IMR-90 (cell line): ENCODE data around the gene ABCC9. TPM values are rescaled to one million over a fixed set of nuclear protein-coding genes. Genes with fewer than 3 reads are reported as not detected.

Experiments
- ATAC-seq: fragments of 200-7000 bp; cut with Tn5 transposase; 2 replicates; pipeline ENCODE4 v1.9.1; 2020; ENCODE audit warnings: low read depth, mild to moderate bottlenecking, moderate library complexity
- BruUV-seq: library from RNA; stranded (reverse); fragments of 400-500 nt; replicated peaks from 2 replicates; lab custom pipeline; 2021; lab: Mats Ljungman, UMichigan
- CTCF ChIA-PET: fragments of 300-600 bp; formaldehyde crosslinking; extraction: SDS; loops from one replicate; lab custom pipeline; 2021; ENCODE audit warnings: antibody characterized with exemption; lab: Yijun Ruan, JAX
- POLR2A ChIA-PET: fragments of 300-600 bp; sonication (Branson Sonifier 250); formaldehyde crosslinking; loops from one replicate; lab custom pipeline; 2022; ENCODE audit warnings: antibody characterized with exemption; ENCODE audit not compliant: unreplicated experiment; lab: Charles Lee
- DNase-seq: peaks from one replicate; pipeline ENCODE4 v3.0.0; 2013
- H2AFZ ChIP-seq: replicated peaks from 2 replicates; pipeline ENCODE3; 2013; ENCODE audit warnings: low read length, mild to moderate bottlenecking; ENCODE audit not compliant: poor library complexity
- H2AK5ac ChIP-seq: 2 replicates; pipeline ENCODE4 v1.6.1; 2013; ENCODE audit warnings: low read depth, low read length, inconsistent platforms
- H2AK9ac ChIP-seq: replicated peaks from 2 replicates; pipeline ENCODE3; 2013; ENCODE audit warnings: mild to moderate bottlenecking, low read depth, low read length, moderate library complexity; ENCODE audit not compliant: poor library complexity
- H2BK120ac ChIP-seq: 2 replicates; pipeline ENCODE4 v1.6.1; 2013; ENCODE audit warnings: low read depth, low read length, inconsistent platforms
- H2BK15ac ChIP-seq: 3 replicates; pipeline ENCODE4 v1.6.1; 2013; ENCODE audit warnings: low read depth, low read length, inconsistent platforms
- H2BK20ac ChIP-seq: 2 replicates; pipeline ENCODE4 v1.6.1; 2013; ENCODE audit warnings: low read depth, mild to moderate bottlenecking, inconsistent platforms, low read length, moderate library complexity
- H2BK5ac ChIP-seq: 2 replicates; pipeline ENCODE4 v1.6.1; 2013; ENCODE audit warnings: mild to moderate bottlenecking, low read depth, low read length, inconsistent platforms; ENCODE audit not compliant: poor library complexity, severe bottlenecking
- H3K14ac ChIP-seq: replicated peaks from 2 replicates; pipeline ENCODE4 v1.6.1; 2013; ENCODE audit warnings: low read depth, low read length, inconsistent platforms
- H3K18ac ChIP-seq: 2 replicates; pipeline ENCODE4 v1.6.1; 2013; ENCODE audit warnings: low read depth, low read length, control low read depth
- H3K23ac ChIP-seq: 2 replicates; pipeline ENCODE4 v1.6.1; 2013; ENCODE audit warnings: low read depth, low read length, inconsistent platforms
- H3K27ac ChIP-seq: 2 replicates; pipeline ENCODE4 v1.5.1; 2013; ENCODE audit warnings: mild to moderate bottlenecking, control low read depth, low read length; ENCODE audit not compliant: insufficient read depth
- H3K27me3 ChIP-seq: 2 replicates; pipeline ENCODE4 v1.6.1; 2013; ENCODE audit warnings: low read length; ENCODE audit not compliant: control insufficient read depth, insufficient read depth
- H3K36me3 ChIP-seq: 2 replicates; pipeline ENCODE4 v1.6.1; 2013; ENCODE audit warnings: low read length, mixed read lengths; ENCODE audit not compliant: control insufficient read depth, insufficient read depth
- H3K4ac ChIP-seq: 2 replicates; pipeline ENCODE4 v1.6.1; 2013; ENCODE audit warnings: low read depth, low read length, inconsistent platforms
- H3K4me1 ChIP-seq: 2 replicates; pipeline ENCODE4 v1.6.1; 2013; ENCODE audit warnings: low read length, mixed read lengths; ENCODE audit not compliant: control insufficient read depth, insufficient read depth
- H3K4me2 ChIP-seq: 2 replicates; pipeline ENCODE4 v1.6.1; 2013; ENCODE audit warnings: low read depth, mild to moderate bottlenecking, control low read depth, low read length, moderate library complexity
- H3K4me3 ChIP-seq: 2 replicates; pipeline ENCODE4 v1.5.1; 2013; ENCODE audit warnings: low read depth, mild to moderate bottlenecking, control low read depth, low read length, moderate library complexity; ENCODE audit not compliant: insufficient read depth
- H3K56ac ChIP-seq: 2 replicates; pipeline ENCODE4 v1.6.1; 2013; ENCODE audit warnings: low read length, inconsistent platforms; ENCODE audit not compliant: insufficient read depth; ENCODE audit errors: extremely low read depth
- H3K79me1 ChIP-seq, 2 experiments: 2 replicates each; pipeline ENCODE4 v1.6.1; 2013; ENCODE audit warnings: low read length in 2 of 2, inconsistent platforms in 1 of 2, low read depth in 1 of 2
- H3K9ac ChIP-seq: 2 replicates; pipeline ENCODE4 v1.6.1; 2013; ENCODE audit warnings: low read depth, low read length, control low read depth
- H3K9me1 ChIP-seq: 2 replicates; pipeline ENCODE4 v1.6.1; 2013; ENCODE audit warnings: low read length, inconsistent platforms; ENCODE audit not compliant: insufficient read depth
- H3K9me3 ChIP-seq: 2 replicates; pipeline ENCODE4 v1.6.1; 2013; ENCODE audit warnings: low read length; ENCODE audit not compliant: control insufficient read depth, insufficient read depth
- H4K20me1 ChIP-seq: 2 replicates; pipeline ENCODE4 v1.6.1; 2013; ENCODE audit warnings: low read length, inconsistent platforms; ENCODE audit not compliant: insufficient read depth
- H4K5ac ChIP-seq: 2 replicates; pipeline ENCODE4 v1.6.1; 2013; ENCODE audit warnings: mild to moderate bottlenecking, low read depth, low read length, control low read depth
- H4K8ac ChIP-seq, 2 experiments: 2 replicates each; pipeline ENCODE4 v1.6.1; 2013; ENCODE audit warnings: low read depth in 2 of 2, low read length in 2 of 2, control low read depth in 1 of 2, inconsistent platforms in 1 of 2
- H4K91ac ChIP-seq: 2 replicates; pipeline ENCODE4 v1.6.1; 2013; ENCODE audit warnings: low read depth, low read length, inconsistent platforms; ENCODE audit not compliant: insufficient read depth
- BHLHE40 ChIP-seq: fragments of 150-350 bp; IDR thresholded peaks from 2 replicates; pipeline ENCODE4 v1.6.1; 2016; ENCODE audit warnings: mild to moderate bottlenecking, low read depth, low read length
- CHD1 ChIP-seq: IDR thresholded peaks from 2 replicates; pipeline ENCODE4 v1.6.1; 2012; ENCODE audit warnings: low read depth, low read length, improper control_type of control experiment
- CTCF ChIP-seq: conservative IDR thresholded peaks from 2 replicates; pipeline ENCODE4 v1.5.1; 2012; ENCODE audit warnings: mild to moderate bottlenecking, low read depth, low read length, improper control_type of control experiment
- ELK1 ChIP-seq: fragments of 150-350 bp; IDR thresholded peaks from 2 replicates; pipeline ENCODE4 v1.6.1; 2016; ENCODE audit warnings: low read depth, mild to moderate bottlenecking, low read length, moderate library complexity, borderline replicate concordance
- MAFK ChIP-seq: IDR thresholded peaks from 2 replicates; pipeline ENCODE4 v1.6.1; 2012; ENCODE audit warnings: low read depth, low read length, improper control_type of control experiment
- MAZ ChIP-seq: IDR thresholded peaks from 2 replicates; pipeline ENCODE4 v1.6.1; 2012; ENCODE audit warnings: low read depth, mild to moderate bottlenecking, low read length, improper control_type of control experiment, moderate library complexity, borderline replicate concordance
- MXI1 ChIP-seq: IDR thresholded peaks from 2 replicates; pipeline ENCODE4 v1.6.1; 2012; ENCODE audit warnings: low read depth, mild to moderate bottlenecking, low read length, moderate library complexity, borderline replicate concordance
- RFX5 ChIP-seq: IDR thresholded peaks from 2 replicates; pipeline ENCODE4 v1.8.0; 2012; ENCODE audit warnings: low read depth, mild to moderate bottlenecking, low read length, moderate library complexity
- SMC3 ChIP-seq: fragments of 150-350 bp; IDR thresholded peaks from 2 replicates; pipeline ENCODE4 v1.6.1; 2016; ENCODE audit warnings: low read depth, mild to moderate bottlenecking, antibody characterized with exemption, low read length, moderate library complexity
- USF2 ChIP-seq: fragments of 150-350 bp; IDR thresholded peaks from 2 replicates; pipeline ENCODE4 v1.6.1; 2017; ENCODE audit warnings: mild to moderate bottlenecking, antibody characterized with exemption, low read length, low read depth
- WGBS, 2 experiments: methylation state at CpG; one replicate each; pipeline versions ENCODE4 v1.1.5 to v1.1.7; 2013; ENCODE audit warnings: missing lambda C conversion rate in 2 of 2; ENCODE audit not compliant: insufficient read length in 1 of 2; ENCODE audit errors: extremely low coverage in 2 of 2; 5-methylcytosine and 5-hydroxymethylcytosine counted together
- dilution Hi-C: fragments of 300-500 bp; cut with HindIII; formaldehyde crosslinking; loops from one replicate; pipeline ENCODE4 v1.14.3; 2018; ENCODE audit warnings: low sequenced_read_pairs; ENCODE audit not compliant: unreplicated experiment
- in situ Hi-C: fragments of 300-500 bp; cut with MboI; formaldehyde crosslinking; loops from 3 replicates; pipeline ENCODE4 v1.14.3; 2019; ENCODE audit warnings: low sequenced_read_pairs, inconsistent platforms, mixed read lengths
- intact Hi-C: fragments of 100-400 bp; cut with micrococcal nuclease; formaldehyde crosslinking; loops from 2 replicates; pipeline ENCODE4 v1.10.0; 2022
- polyA plus RNA-seq, 3 experiments: library from polyadenylated mRNA; depleted of rRNA; stranded (reverse); fragments of >200 nt; gene quantifications; 2 replicates each; pipeline ENCODE4 v1.2.3, GENCODE V29; 2012; ENCODE audit warnings: low replicate concordance in 1 of 3
- total RNA-seq: library from RNA; depleted of rRNA; stranded (reverse); fragments of >200 nt; gene quantifications from 2 replicates; pipeline ENCODE4 v1.2.3, GENCODE V29; 2012

The ABCC9 gene
- total and polyA plus RNA-seq, 2 of the 4 experiments (the other 2 are of a cell fraction): 1.2 to 6.6 TPM

GRCh38 chr12:21795648-21796328 lies 145.4 kb downstream of the ABCC9 start:
- Histone ChIP-seq H3K56ac (no peak overlapping the region), H3K4ac (no peak overlapping the region), H4K91ac (no peak overlapping the region), H4K8ac (no peak overlapping the region), H2BK120ac (no peak overlapping the region), H2BK15ac (no peak overlapping the region), H3K27me3 (no peaks in the 10 kb centered on the region), H3K4me1 (no peaks in the 10 kb centered on the region), H3K27ac (no peak overlapping the region), H3K9ac (no peak overlapping the region), H2AK9ac (no peak overlapping the region), H3K14ac (no peak overlapping the region), H2BK5ac (no peak overlapping the region), H2AFZ (peak overlapping the region; percentile 19), H2BK20ac (no peak overlapping the region), H3K4me3 (no peak overlapping the region), H3K23ac (no peak overlapping the region), H4K5ac (no peak overlapping the region), H2AK5ac (no peak overlapping the region), H3K9me3 (no peaks in the 10 kb centered on the region), H4K20me1 (no peaks in the 10 kb centered on the region), H3K9me1 (no peaks in the 10 kb centered on the region), H3K4me2 (no peak overlapping the region), H3K18ac (no peak overlapping the region), H3K36me3 (no peaks in the 10 kb centered on the region), H3K79me1 (no peaks in the 10 kb centered on the region)
- ChIA-PET POLR2A (no interaction called here), CTCF (no interaction called here)
- dilution Hi-C loops (no loop called here), intact Hi-C loops (no loop called here), in situ Hi-C loops (no loop called here)
- no TSS peak for BruUV-seq
- TF ChIP-seq MXI1 (no peak), CHD1 (no peak), SMC3 (no peak), USF2 (no peak), CTCF (no peak), MAZ (no peak), BHLHE40 (no peak), ELK1 (no peak), RFX5 (no peak), MAFK (no peak)
- 100% methylated on average over 2 of the region's 10 CpGs; no CpG with 5 or more reads in 1 of the 2 experiments for WGBS, 2 experiments
- no peak for ATAC-seq
- no peak for DNase-seq
